AG20443 (cell line): ENCODE results near the gene KIF13A.
A peak's percentile ranks its signal among the peaks of the same experiment; 100 is the strongest.
"Not testable (repeated sequence)": the region's sequence is repeated elsewhere in the genome, so short reads cannot be mapped to it uniquely, and the experiment has no call there.

Source experiments
- DNase-seq: peaks from one replicate; pipeline ENCODE4 v3.0.0; 2012; ENCODE audit warnings: low spot score, mixed read lengths

The KIF13A gene

DNA sequence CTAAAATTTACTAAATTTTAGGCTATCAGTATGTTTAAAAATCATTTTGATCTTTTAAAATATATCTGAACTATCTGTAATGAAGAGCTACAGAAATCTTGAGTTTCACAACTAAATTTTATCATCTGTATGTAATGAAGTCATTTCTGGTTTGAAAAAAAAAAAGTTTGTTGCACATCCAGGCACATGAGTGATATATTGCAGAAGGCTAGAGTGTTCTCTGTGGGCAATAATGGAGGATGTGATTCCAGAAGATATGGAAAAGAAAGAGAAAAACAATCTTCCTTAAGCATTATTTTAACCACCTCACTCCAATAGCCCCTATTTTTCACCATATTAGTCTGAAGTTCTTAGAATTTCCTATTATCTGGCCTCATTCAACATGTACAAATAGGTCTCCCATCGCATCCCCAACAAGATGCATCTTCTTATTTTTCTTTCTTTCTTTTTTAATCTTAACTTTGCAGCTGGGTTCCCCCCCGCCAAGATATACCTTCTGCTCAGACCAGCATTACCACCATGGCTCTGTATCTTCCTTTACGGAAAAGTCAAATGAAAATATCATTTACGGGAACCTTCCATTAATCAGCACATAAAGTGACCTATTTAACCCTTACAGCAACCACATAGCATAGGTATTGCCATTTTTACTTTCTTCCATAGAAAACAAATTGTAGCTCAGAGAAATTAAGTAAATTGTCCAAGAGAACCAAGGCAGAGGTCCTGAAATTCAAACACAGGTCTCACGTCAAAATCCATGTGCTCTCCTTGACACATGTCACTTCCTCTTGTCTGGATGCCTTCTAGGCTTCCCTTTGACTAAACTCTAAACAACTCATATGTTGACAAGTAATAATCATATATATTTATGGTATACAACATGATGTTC lies 116.9 kb downstream of the KIF13A start:
- DNase-seq = no peak

DNA sequence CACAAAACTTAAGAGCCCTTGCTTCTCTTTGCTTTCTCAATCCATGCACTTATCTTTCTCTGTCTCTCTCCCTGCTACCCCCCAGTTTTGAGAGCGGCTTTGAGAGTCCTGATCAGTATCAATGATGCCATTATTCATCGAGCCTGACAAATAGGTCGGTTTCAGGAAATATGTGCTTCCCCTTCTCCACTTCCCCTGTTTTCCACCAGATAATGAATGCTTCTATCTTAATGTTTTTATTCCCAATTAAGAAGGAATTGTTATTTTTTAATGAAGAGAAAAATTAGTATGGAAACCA lies 117.7 kb downstream of the KIF13A start:
- no peak for DNase-seq

DNA sequence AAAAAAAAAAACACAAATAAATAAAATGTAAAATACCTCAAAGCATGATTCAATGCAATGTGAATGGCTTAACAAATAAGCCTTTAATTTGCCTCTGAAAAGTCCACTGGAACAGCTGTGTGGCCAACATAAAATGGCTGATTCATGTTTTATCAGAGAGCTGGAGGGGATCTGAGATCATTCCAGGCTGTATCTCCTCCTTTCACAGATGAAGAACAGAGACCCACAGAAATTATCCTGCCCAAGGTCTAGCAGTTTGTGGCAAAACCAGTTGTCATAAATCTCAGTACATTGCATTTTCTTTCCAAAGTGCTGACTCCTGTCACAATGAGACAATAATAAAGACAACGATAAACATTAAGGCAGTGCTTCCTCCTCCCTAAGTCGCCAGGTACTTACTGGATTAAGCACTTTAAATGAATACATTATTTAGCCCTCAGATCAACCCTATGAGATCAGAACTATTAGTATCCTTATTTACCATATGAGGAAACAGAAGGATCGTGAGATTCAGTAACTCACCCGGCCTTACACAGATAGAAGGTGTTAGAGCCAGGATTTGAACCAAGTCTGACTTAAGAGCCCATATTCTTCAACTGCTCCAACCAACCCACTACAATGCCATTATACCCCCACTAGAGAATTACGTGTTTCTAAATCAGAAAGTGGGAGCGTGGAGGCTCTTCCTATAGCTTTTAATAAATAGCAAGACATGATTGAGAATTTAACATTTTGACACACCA lies 118.3 kb downstream of the KIF13A start:
- DNase-seq = peak; percentile 19

DNA sequence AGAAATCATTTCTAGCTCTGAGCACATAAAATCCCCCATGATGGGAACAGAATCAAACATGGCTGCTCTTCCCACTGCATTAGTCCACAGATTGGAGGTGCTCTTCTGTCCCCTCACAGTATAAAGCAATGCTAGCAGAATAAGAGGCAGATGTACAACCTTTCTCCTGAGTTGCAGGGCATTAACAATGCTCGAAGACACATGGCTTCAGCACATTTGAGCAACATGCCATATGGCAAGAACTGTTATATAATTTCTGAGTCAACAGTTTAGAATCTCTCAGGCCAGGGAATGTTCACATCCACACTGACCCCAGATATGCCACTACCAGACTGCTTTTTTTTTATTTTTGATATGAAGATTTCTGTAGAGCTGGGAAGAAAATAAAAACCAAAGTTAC lies 119.6 kb downstream of the KIF13A start:
- peak; percentile 69 for DNase-seq

DNA sequence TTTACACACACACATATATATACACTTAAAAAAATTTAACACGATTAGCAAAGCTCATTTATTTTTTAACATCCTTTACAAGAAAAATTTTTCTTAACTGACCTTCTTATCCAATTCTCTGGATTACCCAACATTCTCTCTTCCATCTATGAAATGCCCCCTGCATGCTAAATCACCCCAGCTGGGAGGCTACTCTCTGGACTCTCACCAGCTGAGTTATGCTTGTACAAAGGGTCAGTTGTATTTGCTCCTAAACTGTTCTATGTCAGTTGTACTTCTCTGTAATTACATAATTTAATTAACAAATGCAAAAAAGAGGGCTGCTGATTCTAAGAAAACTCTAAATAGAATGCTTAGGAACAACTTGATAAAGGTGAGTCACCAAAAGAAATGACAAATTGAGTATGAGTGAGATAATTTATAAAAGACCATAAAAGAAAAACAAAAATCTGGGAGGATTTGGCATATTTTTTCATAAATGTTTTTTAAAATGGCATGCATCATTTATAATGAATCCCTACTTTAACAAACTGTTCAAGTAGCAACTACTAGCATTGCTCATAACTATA lies 120.5 kb downstream of the KIF13A start:
- DNase-seq = no peak

DNA sequence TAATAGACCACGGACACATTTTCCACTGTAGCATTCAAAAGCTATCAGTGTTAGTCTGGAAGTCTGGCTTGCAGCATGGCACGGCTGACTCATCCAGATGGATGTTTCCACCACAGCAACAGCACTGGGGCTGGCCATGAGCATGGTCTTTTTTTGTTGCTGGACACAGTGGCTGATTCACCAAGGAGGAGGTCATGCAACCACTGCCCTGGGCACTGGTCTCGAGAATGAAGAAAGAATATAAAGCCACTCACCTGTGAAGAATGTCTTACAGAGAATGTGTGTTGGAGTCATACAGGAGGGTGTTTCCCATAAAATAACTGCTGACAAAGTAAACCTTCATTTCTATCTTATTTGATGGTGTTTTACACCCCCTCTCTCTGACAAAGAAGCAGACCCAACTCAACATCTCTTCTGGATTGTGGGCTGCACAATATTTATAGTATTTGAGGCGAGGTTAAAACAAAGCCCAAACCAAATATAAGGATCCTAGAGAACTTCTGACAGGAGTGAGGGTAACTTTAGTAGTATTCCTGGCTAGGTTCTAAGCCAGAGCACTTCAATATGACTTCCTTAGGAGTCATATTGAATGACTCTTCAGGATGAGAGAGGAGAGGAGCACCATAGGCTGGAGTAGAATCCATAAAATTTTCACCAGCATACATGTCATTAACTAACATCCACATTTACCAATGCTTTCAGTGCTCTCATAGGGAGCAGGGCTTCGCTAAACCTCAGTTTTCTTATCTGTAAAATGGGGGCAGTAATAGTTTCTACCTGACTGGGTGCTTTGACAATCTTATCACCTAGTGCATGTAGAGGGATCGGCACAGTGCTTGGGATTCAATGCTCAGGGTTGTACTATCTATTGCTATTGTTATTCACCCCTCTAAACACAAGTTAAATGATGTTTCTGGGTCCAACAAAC lies 121.4 kb downstream of the KIF13A start:
- peak; percentile 89 for DNase-seq

DNA sequence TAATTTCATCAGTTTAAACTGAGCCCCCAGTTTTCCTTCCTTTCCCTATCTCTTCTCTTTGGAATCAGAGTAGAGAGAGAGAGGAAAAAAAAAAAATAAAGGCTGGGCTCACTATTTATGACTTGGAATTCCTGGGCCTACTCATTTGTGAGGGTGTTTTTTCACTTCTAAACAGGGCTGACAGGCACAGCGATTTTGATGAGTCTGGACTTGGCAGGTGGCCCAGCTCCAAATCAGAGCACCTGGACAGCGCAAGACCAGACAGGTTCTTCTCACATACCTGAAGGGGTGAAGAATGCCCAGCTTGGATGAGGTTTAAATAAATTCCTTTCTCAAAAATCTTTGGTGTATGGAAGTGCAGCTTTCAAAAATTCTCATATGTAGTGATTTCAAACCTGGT lies 122.2 kb downstream of the KIF13A start:
- no peak for DNase-seq

DNA sequence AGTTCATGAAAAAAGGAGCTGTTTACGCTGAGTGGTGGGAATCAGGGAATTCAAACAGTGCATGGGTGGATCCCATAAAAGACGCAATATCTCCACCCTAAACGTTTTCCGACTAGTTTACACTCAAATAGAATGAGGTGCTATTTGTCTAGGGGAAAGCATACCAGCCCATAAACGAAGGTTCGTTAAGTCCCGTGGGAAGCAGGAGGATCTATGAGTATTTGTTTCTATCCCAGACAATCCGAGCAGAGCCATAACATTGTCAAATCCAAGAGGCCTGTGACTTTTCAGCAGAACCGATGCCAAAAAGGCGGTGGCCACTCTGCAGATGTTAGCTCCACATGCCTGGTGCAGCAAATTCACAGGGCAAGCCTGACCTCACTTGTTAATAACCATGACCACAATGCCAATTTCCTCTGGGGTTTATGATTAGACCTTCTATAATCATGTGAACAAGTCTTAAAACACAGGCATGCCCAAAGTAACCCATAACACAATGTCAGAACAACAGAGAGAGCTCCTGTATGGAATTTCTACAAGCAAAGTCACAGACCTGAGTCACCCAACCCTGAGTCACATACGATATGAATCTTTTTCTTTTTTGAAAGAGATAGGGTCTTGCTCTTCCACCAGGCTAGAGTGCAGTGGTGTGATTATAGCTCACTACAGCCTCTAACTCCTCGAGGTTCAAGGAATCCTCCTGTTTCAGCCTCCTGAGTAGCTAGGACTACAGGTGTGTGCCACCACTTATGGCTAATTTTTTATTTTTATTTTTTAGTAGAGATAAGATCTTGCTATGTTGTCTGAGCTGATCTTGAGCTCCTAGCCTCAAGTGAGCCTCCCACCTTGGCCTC lies 123.3 kb downstream of the KIF13A start:
- DNase-seq = peak; percentile 65

DNA sequence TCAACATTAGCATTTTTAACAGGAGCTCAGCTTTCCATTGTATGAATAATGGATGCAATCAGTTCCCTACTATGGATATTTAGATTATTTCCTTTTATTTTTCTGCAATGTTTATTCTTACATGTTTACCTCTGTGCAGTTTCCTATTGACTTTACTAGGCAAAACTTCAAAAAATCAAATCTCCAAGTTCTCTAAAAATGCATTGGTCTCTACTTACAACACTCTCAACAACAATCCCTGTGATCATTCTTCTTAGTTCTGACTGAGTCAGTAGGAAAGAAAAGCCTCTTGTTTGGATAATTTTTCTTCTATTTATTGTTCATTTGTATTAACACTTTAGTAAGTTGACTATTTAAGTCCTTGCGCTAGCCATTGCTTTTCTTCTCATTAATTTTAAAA lies 126.1 kb downstream of the KIF13A start:
- no peak for DNase-seq

DNA sequence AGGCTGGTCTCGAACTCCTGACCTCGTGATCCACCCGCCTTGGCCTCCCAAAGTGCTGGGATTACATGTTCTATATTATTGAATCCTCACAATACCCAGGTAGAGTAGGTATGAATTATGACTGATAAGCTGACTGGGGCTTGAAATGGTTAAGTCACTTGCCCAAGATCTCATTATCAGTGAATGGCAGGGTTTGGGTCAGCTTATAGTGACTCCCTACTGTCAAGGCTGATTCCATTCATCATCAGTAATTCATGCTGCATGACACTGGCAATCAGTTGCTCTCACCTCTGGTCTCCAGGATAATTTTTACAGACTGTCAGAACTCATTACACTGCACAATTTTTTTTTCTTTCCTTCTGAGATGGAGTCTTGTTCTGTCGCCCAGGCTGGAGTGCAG lies 127.6 kb downstream of the KIF13A start:
- DNase-seq = no peak

DNA sequence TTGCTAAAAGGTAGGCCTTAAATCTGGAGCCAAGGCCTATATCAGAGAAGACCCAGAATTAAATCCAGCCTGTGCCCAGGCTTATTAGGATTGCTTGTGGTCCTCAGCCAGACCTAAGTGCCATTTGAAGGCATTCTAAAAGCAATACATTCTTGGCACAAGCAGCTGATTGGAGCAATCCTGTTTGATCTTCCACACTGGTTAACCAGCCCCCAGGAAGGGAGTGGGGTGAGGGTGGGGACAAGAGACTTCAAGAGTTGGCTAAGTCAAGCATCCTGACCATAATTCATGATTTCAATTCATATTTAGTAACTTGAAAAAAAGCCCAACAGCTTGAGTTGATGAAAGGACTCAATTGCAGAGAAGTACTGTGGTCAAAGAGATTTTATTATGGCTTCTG lies 128.9 kb downstream of the KIF13A start:
- DNase-seq = no peak

DNA sequence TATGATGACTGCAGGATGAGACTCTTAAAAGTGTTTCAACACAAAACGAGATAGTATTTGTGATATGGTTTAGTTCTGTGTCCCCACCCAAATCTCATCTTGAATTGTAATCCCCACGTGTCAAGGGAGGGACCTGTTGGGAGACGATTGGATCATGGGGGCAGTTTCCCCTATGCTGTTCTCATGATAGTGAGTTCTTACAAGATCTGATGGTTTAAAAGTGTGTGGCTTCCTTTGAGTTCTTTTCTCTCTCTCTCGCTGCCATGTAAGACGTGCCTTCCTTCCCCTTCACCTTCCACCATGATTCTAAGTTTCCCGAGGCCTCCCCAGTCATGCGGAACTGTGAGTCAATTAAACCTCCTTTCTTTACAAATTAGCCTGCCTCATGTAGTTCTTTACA lies 130.2 kb downstream of the KIF13A start:
- DNase-seq = not testable (repeated sequence)

DNA sequence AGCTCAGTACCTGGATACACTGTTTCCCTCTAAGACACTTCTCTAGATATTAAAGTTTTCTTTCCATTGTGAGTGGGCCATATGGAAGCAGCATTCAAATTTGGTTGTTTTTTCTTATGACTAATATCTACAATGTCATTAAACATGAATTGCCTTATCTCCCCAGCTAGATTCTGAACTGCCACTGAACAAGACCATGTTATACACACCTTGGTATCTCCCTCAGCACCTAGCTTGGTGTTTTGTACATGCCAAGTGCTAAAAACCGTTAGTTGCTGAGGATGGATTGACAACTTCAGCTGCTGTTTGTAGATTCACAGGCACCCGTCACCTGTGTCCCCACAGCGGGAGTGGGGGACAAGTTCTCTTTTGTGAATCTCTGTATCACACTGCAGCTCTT lies 131.1 kb downstream of the KIF13A start:
- DNase-seq = no peak

DNA sequence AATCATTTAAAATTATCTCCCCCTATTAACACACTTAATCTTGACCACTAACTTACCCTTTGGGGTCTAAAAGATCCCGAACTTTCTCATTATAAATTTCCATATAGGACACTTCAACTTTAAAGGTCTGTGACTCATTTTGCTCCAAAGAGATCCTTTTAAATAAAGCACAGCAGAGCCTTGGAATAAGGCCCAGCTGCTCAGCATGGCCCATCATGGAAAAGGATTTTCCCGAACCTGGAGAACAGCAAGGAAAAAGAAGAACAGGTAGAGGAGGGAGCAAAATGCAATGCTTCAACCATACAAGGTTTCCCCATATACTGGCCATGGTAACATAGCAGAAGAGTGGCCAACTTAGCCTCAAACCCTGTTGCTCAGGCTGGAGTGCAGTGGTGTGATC lies 132.1 kb downstream of the KIF13A start:
- no peak for DNase-seq

DNA sequence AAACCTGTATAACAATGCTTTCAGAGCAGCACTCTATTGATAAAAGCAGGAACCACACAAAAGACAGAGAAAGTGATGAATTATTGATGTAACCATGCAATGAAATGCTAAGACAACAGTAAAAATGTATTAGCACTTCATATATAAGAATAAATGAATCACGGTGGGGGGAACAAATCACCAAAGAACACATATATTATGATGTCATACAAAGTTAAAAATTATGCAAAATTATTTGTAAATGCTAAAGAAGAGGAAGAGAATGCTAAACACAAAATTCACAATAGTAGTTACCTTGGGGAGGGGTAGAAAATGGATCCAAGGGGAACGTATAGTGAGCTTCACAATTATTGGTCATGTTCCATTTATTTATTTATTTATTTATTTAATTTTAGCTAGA lies 133.9 kb downstream of the KIF13A start:
- no peak for DNase-seq

DNA sequence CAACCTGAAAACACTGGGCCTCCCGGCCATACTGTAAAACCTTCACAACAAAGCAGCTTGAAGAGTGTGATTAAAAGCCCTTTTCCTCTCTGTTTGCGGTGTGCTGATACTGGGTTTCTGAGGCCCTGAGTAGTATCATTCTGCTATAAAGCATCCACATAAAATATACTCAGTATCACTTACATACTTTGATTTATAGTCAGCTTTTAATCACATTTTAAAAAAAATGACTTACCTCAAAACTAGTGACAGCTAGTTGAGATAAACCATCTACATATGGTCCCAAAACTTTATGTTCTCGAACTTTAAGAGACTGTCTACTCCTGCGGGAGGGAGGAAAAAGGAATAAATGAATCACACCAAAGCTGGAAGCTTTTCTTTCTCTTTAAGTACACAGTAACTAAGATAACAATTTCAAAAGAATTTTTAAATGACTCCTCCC lies 135.7 kb downstream of the KIF13A start:
- DNase-seq = peak; percentile 37

DNA sequence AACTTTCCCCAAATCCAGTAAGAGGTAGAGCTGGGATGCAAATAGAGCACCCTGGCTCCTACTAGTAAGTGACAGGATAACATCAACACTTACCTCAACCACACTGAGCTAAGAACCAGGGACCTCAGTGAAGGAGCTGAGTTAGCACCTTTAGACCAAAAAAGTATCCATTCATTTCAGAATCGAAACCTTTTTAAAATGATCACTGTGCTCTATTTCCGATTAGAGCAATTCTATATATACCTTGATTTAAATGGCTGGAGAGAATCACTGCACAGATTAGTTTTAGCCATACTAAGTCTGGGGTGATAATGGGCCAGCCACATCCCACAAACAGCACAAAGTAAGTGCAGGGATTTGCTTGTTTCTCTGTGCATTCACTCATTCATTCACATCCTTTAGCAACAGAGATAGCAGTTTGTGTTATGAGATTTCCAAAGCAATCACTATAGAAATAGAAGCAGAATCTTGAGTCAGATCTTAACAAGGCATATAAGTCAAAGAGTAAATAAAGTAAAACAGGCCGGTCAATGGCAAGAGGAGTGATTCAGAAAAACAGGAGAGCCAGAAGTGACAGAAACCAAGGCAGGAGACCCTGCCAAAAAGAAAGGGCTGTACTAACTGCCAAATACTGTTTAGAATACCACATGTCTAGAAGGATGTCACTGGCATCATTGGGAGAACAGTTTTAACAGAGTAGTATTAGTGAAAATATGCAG lies 136.3 kb downstream of the KIF13A start:
- peak; percentile 25 for DNase-seq

DNA sequence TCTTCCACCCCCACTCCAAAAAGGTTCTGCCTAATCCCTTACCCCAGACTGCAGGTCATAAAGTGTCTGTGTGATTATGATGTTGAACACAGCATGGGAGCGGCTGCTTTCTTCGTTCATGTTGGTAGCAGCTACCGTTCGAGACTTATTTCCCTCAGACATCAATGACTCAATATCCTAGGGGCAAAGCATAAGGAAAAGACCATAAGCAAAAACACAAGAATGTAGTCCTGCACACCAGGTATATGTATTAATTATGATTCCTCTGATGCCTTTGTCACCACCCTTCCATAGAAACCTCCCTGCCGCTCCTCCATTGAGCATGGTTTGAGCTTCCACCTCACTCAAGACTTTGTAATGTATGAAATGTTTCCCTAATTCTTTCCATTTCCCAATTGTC lies 137.2 kb downstream of the KIF13A start:
- DNase-seq = no peak

DNA sequence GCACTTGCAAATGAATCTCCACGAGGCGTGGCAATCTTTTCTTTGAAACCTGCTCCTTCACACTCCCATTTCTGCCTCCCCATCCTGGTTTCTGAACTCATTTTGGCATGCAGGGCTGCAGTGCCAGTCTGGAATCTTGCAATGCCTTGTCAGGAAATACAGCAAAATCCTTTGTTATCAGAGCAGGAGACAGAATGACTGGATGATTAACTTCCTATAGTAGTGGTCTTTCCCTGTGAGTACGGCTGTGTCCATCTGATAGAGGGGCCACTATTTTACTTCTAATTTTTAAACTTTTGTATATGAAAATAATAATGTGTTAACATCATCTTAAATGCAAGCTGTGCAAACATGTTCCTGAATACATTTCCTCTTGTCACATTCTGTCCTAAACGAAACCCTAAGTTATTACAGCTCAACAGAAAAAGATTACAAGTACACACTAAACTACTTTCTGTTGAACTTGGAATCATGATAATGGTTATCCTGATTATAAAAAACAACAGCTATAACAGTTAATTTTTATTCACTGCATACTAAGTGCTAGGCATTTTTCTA lies 140.2 kb downstream of the KIF13A start:
- no peak for DNase-seq

DNA sequence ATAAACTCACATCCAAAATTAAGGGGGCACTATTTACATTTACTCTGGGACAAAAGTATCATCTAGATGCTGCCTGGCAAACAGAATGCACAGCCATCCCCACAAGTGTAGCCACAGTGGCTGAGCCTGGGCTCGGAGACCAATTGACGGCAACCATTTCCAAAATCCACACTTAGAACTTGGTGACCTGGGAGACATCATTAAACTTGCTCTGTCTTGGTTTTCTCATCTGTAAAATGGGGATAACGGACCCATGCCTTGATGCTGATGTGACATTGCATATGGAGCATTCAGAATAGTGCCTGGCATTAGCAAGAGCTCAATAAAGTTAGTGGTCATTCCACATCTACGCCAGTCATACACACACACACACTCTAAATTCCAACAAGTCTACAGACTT lies 140.7 kb downstream of the KIF13A start:
- DNase-seq = no peak
